Heart right ventricle (tissue), 16 donors: ENCODE results near the gene UST. TPM values are rescaled to one million over a fixed set of nuclear protein-coding genes. Genes with fewer than 3 reads are reported as not detected.
A peak's percentile ranks its signal among the peaks of the same experiment; 100 is the strongest.
"Not testable (repeated sequence)": the region's sequence is repeated elsewhere in the genome, so short reads cannot be mapped to it uniquely, and the experiment has no call there.

Experiments used
- ATAC-seq, 8 donors: fragments of 200-7000 bp; cut with Tn5 transposase; one replicate each; pipeline ENCODE4 v1.9.1; 2020; ENCODE audit warnings: mild to moderate bottlenecking in 8 of 8, moderate library complexity in 8 of 8, moderate number of reproducible peaks in 1 of 8
- DNase-seq, 2 donors: peaks; one replicate each; pipeline ENCODE4 v3.0.0-alpha.2; 2020
- H3K27ac ChIP-seq, 10 donors: fragments of 200-600 bp; sonication (generic) in 2 of 10; one replicate each; pipeline versions ENCODE4 v1.5.0 to v1.8.0; 2020 to 2022; ENCODE audit warnings: mild to moderate bottlenecking in 3 of 10
- H3K27me3 ChIP-seq, 7 donors: fragments of 200-600 bp; one replicate each; pipeline ENCODE4 v1.8.0; 2021 to 2022; ENCODE audit warnings: mild to moderate bottlenecking in 2 of 7
- H3K36me3 ChIP-seq, 9 donors: fragments of 200-600 bp; sonication (generic) in 1 of 9; one replicate each; pipeline versions ENCODE4 v1.5.0 to v1.8.0; 2020 to 2022; ENCODE audit warnings: mild to moderate bottlenecking in 2 of 9
- H3K4me1 ChIP-seq, 9 donors: fragments of 200-600 bp; sonication (generic) in 1 of 9; one replicate each; pipeline versions ENCODE4 v1.5.0 to v1.8.0; 2020 to 2022; ENCODE audit warnings: mild to moderate bottlenecking in 4 of 9
- H3K4me3 ChIP-seq, 10 donors: fragments of 200-600 bp; sonication (generic) in 2 of 10; one replicate each; pipeline versions ENCODE4 v1.5.0 to v1.8.0; 2020 to 2022; ENCODE audit warnings: mild to moderate bottlenecking in 7 of 10, moderate library complexity in 2 of 10
- H3K9me3 ChIP-seq, 11 donors: fragments of 200-600 bp in 10 of 11; sonication (generic) in 2 of 11; one replicate each; pipeline versions ENCODE4 v1.5.0 to v1.8.0; 2013 to 2022; ENCODE audit warnings: mild to moderate bottlenecking in 2 of 11, control low read depth in 1 of 11, moderate library complexity in 1 of 11
- CTCF ChIP-seq, 9 donors: fragments of 200-600 bp; sonication (generic) in 2 of 9; IDR thresholded peaks; one replicate each; pipeline versions ENCODE4 v1.5.0 to v1.8.0; 2021 to 2022; ENCODE audit warnings: antibody characterized with exemption in 9 of 9, mild to moderate bottlenecking in 5 of 9, moderate library complexity in 1 of 9
- WGBS, 2 donors: extraction: QIAGEN DNeasy Blood & Tissue Kit; methylation state at CpG; one replicate each; pipeline ENCODE4 v1.1.7; 2013; ENCODE audit warnings: inconsistent platforms in 1 of 2; 5-methylcytosine and 5-hydroxymethylcytosine counted together
- intact Hi-C, 10 donors: fragments of 100-400 bp; cut with DNase I; formaldehyde crosslinking; loops; one replicate each; pipeline versions ENCODE4 v1.11.1 to v1.14.2; 2022
- polyA plus RNA-seq, 2 donors: library from polyadenylated mRNA; stranded (reverse); fragments of 200-250 nt; gene quantifications; one replicate each; pipeline ENCODE4 v1.2.3, GENCODE V29; 2013
- total RNA-seq, 10 donors: library from RNA; stranded (reverse); fragmentation: NEBNext Ultra II Directional in 3 of 10; extraction: Animal tissue kit (Norgen Biotek cat#: 25700) in 3 of 10; gene quantifications; one replicate each; pipeline versions ENCODE4 v1.2.1 to v1.2.4, GENCODE V29; 2021 to 2023
- donor health status: Arrhythmogenic right ventricular cardiomyopathy.
- donor health status: ischemic (EF 13 %, LVEDD 7.1; RV severe dilation, severe dysfunction).
- donor health status: healthy with polysubstance abuse.
- donor health status: DM: no; HTN: yes; CAD: no.
- donor health status: DM: no; HTN: no; CAD: no.
- donor health status: ischemic (EF 25% LVEDD 6.9; RV normal size, moderate dysfunction).
- donor health status: ischemic (EF 25% LVEDD 5.7; RV mildly dilated, moderate dysfunction).
- donor health status: healthy.
- donor health status: DM: yes; HTN: yes; CAD: no.
- donor health status: Ischemic cardiomyopathy.
- donor health status: ischemic (EF 35%, LVEDD 5.7; RV mildly dilated, moderate dysfunction).
- donor health status: nonischemic (EF 11% LVEDD 7.7; RV severe dilation, severe dysfunction).
- donor health status: DM: yes; HTN: yes; CAD: no.
- donor health status: PGD.
- donor health status: ischemic (EF 29% LVEDD 5.4; RV normal size, mild dysfunction).
- donor health status: nonischemic (EF 23%, LVEDD 6.1; RV moderate dilation, normal function).

UST gene
- total and polyA plus RNA-seq, 12 donors, result 1.6 to 4.1 (median 2.3) TPM

DNA sequence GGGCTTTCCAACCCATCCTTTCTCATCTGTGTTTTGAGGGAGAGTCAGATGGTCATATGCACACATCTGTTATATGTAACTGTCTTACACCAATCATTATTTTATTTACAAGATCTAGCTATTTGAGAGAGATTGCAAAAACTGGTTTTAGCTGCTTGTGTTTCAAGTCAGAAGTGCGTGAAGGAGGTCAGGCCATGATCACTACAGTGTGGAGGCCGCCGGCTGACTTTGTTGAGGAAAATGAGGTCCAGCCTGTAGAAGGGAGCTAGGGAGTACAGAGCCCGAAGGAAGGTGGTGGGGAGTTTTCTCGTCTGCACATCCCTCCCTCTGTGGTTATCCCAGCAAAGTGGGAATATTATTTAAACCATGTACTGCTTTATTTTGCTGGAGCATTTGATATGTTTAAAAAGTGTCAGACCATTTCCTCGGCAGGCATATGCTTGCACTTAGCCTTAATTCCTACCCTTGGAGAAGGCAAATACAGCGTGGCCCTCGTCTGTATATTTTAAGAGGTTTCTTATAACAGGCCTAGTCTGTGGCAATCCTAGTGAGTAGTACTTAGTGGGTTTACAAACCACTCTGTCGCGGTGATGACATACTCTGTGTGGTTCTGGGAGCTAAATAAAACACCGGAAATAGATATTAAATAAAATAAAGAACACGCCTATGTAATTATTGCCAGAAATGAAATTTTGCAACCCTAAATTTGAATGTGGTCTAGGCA is 95.6 kb downstream of the UST start:
- WGBS, 2 donors, result 95% methylated on average over 12 of the region's 12 CpGs
- no peak overlapping the region for H3K4me3 ChIP-seq
- H3K27ac ChIP-seq, result no peak overlapping the region
- no peak for TF ChIP-seq CTCF (IDR thresholded peaks at IDR 0.05)
- no peaks in the 10 kb centered on the region for H3K27me3 ChIP-seq
- ATAC-seq, result no peak
- no peaks in the 10 kb centered on the region for H3K36me3 ChIP-seq
- H3K9me3 ChIP-seq, result no peaks in the 10 kb centered on the region
- DNase-seq, result no peak
- H3K4me1 ChIP-seq, result peaks cover 0 to 6% (median 0%) of the 10 kb centered on the region in 9 donors
- intact Hi-C loops, result no loop called here

DNA sequence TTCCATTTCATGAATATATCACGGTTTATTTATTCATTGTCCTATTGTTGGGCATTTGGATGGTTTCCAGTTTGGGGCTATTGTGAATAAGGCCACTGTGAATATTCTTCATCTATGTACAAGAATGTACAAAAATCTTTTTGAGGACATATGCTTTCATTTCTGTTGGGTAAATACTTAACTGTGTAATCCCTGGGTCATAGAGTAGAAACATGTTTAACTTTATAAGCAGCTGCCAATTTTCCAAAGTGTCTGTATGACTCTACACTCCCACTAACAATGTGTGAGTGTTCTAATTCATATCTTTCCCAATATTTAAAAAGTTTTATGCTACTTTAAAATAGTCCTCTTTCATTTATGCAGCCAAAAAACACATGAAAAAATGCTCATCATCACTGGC is 98.6 kb downstream of the UST start:
- ATAC-seq (no peak), DNase-seq (no peak)
- no peak for TF ChIP-seq CTCF (IDR thresholded peaks at IDR 0.05)
- Histone ChIP-seq H3K4me3 (no peak overlapping the region), H3K27ac (no peak overlapping the region), H3K27me3 (no peaks in the 10 kb centered on the region), H3K4me1 (peaks cover 0 to 13% (median 3%) of the 10 kb centered on the region in 9 donors), H3K9me3 (no peaks in the 10 kb centered on the region), H3K36me3 (no peaks in the 10 kb centered on the region)
- intact Hi-C loops, result no loop called here
- WGBS, 2 donors, result 71 to 74% methylated on average over 1 of the region's 1 CpG

GRCh38 chr6:148846778-148847761 is 100.2 kb downstream of the UST start:
- no peaks in the 10 kb centered on the region for H3K36me3 ChIP-seq
- intact Hi-C loops, result no loop called here
- 59% methylated on average over 4 of the region's 4 CpGs for WGBS, 2 donors
- H3K4me1 ChIP-seq, result peaks cover 0 to 13% (median 3%) of the 10 kb centered on the region in 9 donors
- ATAC-seq (peak in 3 of 8 donors; percentile 19 to 53 (median 29)), DNase-seq (no peak)
- no peak for TF ChIP-seq CTCF (IDR thresholded peaks at IDR 0.05)
- H3K4me3 ChIP-seq, result no peak overlapping the region
- no peaks in the 10 kb centered on the region for H3K27me3 ChIP-seq
- no peak overlapping the region for H3K27ac ChIP-seq
- H3K9me3 ChIP-seq, result no peaks in the 10 kb centered on the region

- intact Hi-C loops, result no loop called here
- Histone ChIP-seq H3K27ac (no peak overlapping the region), H3K4me3 (no peak overlapping the region), H3K9me3 (no peaks in the 10 kb centered on the region), H3K36me3 (no peaks in the 10 kb centered on the region), H3K4me1 (peaks cover 0 to 13% (median 3%) of the 10 kb centered on the region in 9 donors), H3K27me3 (no peaks in the 10 kb centered on the region)
- TF ChIP-seq CTCF (IDR thresholded peaks at IDR 0.05), result no peak
- 86 to 88% methylated on average over 4 of the region's 4 CpGs for WGBS, 2 donors
- no peak for ATAC-seq
- no peak for DNase-seq
Measured at GRCh38 chr6:148848915-148849314, 102.1 kb downstream of the UST start.

- DNase-seq, H3K9me3 ChIP-seq, intact Hi-C loops, H3K27ac ChIP-seq, H3K4me3 ChIP-seq, H3K36me3 ChIP-seq, H3K27me3 ChIP-seq, ATAC-seq: not testable (repeated sequence)
- H3K4me1 ChIP-seq, result peaks cover 0 to 13% (median 3%) of the 10 kb centered on the region in 9 donors
- 82 to 89% methylated on average over 5 of the region's 5 CpGs for WGBS, 2 donors
Measured at GRCh38 chr6:148849449-148849848, 102.6 kb downstream of the UST start.
